GM19238 (cell line): ENCODE results near the gene TFDP1.

Experiments
- DNase-seq: peaks from one replicate; pipeline ENCODE4 v3.0.0; 2011; ENCODE audit warnings: low spot score; ENCODE audit not compliant: insufficient read length

TFDP1 gene

GRCh38 chr13:113632706-113633484 is 48.3 kb downstream of the TFDP1 start:
- no peak for DNase-seq

DNA sequence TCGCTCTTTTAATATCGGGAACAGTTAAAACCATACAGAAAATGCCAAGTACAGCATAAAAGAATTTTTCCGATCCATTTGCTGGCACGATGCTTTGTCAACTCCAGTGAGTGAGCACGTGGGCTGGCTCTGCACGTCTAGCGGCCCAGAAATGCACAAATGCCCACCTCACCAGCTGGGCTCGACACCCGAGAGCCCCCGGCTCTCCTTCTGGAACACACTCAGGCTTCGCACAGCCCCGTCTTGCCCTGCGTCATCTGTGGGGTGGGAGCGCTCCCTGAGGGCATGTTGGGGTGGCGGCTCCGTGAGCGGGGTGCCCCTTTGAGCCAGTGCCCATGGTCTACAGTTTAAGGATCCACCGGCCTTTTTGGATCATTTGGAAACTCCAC is 48.9 kb downstream of the TFDP1 start:
- no peak for DNase-seq

DNA sequence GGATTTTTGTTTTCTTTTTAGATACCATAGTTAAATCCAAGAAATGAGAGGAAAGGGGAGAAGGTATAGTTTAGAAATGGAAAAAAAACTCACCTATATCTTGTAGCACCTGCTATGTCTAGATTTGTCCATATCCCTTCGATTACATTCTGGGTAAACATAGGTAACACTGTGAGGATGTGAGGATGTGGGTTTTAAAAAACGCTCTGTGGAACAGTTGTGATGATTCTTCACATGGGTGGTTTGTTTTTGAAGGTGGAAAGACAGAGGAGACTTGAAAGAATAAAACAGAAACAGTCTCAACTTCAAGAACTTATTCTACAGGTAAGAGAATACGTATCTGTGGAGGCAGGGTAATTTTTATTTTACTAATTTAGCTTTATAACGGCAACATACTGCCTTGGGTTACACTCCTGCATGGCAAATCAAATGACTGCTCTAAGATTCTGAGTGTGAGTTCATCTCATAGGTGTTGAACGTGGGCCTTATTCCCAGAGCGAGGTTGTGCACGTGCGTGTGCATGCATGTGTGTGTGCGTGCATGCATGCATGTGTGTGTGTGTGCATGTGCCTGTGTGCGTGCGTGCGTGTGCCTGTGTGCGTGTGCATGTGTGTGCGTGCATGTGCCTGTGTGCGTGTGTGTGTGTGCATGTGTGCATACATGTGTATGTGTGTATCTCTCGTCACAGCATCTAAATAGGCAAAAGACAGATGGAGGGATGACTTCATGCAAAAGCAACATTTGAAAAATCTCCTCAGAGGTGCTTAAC is 49.9 kb downstream of the TFDP1 start:
- no peak for DNase-seq

DNA sequence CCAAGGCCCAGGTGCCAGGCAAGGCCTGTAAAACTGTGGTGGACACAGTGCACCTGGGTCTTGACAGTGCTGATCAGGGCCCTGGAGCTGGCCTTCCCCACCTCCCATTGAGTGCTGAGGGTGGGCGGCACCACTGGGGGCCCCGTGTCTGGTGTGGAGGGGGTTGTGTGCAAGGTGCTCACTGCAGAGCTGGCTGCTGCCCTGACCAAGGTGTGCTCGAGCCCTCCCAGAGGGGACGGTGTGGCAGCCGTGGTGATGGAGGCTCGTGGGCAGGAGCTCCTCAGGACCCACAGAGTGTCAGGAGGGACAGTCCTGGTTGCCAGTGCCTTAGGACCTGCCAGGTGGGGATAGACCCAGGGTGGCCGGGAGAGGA is 50.5 kb downstream of the TFDP1 start:
- DNase-seq, result no peak

- DNase-seq, result no peak
Measured at GRCh38 chr13:113635709-113636108, 51.2 kb downstream of the TFDP1 start.

- DNase-seq, result no peak
Measured at GRCh38 chr13:113636266-113636963, 51.9 kb downstream of the TFDP1 start.

DNA sequence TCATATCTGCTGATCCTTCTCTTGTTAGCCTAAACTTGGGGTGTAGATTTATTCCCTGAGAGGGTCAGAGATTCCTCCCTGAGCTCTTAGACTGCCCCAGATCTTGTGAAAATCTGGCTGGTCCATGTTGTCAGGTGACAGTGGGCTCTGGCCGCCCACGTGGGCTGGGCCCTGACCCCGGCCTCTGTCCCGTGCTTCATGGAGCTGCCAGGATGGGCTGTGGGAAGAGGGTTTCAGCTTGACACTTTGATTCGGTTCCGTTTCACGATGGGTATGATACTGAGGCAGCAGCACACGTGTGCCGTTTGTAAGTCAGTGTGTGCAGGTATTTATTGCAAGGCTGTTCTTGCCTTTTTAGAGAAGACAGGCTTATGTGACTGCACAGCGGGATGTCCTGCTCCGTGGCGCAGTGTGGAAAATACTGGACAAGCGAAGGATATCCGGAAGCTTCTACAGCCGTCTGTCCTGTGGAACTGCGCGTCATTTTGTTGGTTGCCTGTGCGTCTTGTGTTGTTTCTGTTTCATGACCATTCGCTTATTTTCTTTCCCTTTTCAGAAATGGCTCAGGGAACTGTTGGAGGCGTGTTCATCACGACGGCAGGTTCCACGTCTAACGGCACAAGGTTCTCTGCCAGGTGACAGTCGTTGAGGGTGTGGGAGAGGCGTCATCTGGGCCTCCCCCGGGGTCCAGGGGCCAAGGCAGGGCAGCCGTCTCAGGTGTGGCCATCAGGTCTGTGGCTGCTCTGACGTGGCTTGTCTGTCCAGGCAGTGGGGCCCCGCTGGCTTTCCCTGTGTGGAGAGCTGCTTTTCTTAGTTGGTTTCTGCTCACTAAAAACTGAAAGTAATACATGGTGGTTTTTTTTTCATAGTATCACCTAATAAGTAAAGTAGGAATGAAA is 53.0 kb downstream of the TFDP1 start:
- no peak for DNase-seq

- no peak for DNase-seq
Measured at GRCh38 chr13:113638173-113638746, 53.7 kb downstream of the TFDP1 start.

GRCh38 chr13:113638806-113639205 is 54.3 kb downstream of the TFDP1 start:
- DNase-seq, result no peak

- no peak for DNase-seq
Measured at GRCh38 chr13:113639616-113640262, 55.2 kb downstream of the TFDP1 start.

DNA sequence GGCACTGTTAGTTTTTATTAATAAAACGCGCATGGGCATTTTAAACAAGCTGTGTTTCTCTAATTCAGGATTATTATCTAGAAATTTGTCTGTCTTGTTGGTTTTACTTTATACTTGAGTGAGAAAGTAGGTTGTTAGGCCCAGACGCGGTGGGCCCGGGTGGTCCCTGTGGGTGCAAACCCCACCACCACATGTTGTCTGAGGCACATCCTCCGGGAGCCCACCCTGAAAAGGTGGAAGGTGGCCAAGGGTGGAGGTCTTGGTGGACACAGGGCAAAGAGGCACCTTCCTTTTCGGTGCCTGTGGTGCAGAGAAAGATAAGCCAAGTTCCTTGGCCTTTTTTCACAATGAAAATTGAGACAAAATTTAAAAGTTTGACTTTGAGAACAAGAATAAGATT is 56.9 kb downstream of the TFDP1 start:
- DNase-seq, result no peak

DNA sequence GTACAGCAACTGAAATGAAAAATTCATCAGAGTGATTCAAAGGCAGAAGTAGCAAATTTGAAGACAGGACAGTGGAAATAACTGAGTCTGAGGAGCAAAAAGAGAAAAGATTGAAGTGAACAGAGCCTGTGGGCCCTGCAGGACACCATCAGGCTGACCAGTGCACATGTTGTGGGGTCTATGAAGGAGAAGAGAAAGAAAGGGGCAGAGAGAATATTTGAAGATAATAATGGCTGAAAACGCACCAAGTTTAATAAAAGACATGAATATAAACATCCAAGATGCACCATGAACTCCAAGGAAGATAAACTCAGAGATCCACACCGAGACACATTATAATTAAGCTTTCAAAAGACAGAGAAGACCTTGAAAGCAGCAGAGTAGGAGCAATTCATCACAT is 58.0 kb downstream of the TFDP1 start:
- DNase-seq, result no peak

- no peak for DNase-seq
Measured at GRCh38 chr13:113643593-113643992, 59.0 kb downstream of the TFDP1 start.

DNA sequence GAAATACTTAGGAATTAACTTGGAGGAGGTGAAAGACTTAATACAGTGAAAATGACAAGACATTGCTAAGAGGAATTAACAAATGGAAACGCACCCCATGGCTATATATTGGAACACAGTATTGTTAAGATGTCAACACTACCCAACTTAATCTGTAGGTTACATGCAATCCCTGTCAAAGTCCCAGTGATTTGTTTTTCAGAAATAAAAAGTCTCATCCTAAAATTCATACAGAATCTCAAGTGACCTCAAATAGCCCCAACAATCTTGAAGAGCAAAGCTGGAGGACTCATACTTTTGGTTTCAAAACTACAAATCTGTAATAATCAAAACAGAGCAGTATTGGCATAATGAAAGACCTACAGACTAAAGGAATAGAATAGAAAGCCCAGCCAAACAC is 60.2 kb downstream of the TFDP1 start:
- DNase-seq, result no peak

- DNase-seq, result no peak
Measured at GRCh38 chr13:113645329-113645728, 60.8 kb downstream of the TFDP1 start.

GRCh38 chr13:113646376-113646775 is 61.8 kb downstream of the TFDP1 start:
- DNase-seq, result no peak

- DNase-seq, result no peak
Measured at GRCh38 chr13:113646921-113647340, 62.4 kb downstream of the TFDP1 start.

DNA sequence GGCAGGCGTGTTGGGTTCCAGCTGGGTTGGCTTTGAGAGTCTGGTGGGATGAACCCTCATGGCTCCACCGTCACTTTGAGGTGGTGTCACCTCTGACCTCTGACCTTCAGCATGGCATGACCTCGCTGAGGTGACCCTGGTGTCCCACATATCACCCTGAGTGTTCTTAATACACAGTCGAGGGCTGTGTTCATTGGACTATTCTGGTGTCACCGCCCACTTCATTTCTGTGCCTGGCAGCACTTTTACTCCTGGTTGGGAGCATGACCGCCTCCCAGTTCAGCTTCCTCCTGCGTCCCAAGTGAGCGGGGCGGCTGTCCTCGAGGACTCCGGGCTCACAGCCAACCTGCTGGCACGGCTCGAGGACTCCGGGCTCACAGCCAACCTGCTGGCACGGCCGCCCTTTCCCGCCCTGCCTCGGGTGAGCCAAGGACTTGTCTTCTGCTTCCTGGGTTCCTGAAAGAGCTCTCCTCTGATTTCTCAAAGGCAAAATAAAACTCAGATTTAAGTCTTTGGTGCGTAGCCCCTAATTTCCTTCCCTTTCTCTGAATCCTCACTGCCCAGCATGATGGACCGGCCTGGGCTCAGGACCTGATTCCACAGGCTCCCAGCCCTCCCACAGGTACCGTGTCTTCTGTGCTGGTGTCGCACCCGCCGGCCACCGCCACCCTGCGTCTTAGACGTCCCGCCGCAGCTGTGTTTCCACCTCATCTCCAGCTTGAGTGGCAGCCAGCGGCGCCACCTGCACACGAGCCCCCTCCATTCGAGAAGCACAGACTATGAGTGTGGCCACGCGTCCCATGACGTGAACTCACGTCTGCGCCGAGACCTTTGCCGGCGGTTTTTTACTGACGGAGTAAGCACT is 63.0 kb downstream of the TFDP1 start:
- DNase-seq, result no peak

DNA sequence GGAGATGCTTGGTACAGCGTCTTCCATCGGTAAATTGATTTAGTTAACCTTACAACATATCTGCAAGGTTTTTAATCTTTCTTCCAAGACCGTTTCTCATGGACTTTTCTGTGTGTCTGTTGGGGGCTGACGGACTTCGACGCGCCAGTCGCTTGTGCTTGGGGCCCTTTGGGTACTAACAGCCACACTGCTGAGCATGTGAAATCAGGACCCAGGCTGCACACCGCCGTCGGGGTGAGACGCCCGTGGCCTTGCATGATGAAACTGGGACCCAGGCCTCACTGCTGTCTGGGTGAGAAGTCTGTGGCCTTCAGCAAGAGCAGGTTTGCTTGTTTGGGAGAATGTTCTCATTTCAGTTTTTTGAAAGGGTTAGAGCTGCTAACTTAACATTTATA is 63.7 kb downstream of the TFDP1 start:
- DNase-seq, result no peak
